Testis (tissue), 2 donors: ENCODE data around the gene SLC35G1.

Source experiments
- POLR2A ChIP-seq: fragments of 450-650 bp; IDR thresholded peaks from one replicate; pipeline ENCODE4 v1.6.1; 2017; ENCODE audit warnings: antibody characterized with exemption, mild to moderate bottlenecking, moderate library complexity
- TF ChIP-seq, protein P1 (sequence below), 3 experiments: fragments of 450-650 bp in 2 of 3; fragments of 200-600 bp in 1 of 3; sonication (generic) in 1 of 3; IDR thresholded peaks; one replicate each; pipeline ENCODE4 v1.5.1; 2016 to 2019; ENCODE audit warnings: antibody characterized with exemption in 3 of 3, mild to moderate bottlenecking in 2 of 3, moderate library complexity in 1 of 3

GRCh38 chr10:93850031-93851015, 43.5 kb upstream of the SLC35G1 start:
- TF ChIP-seq, protein P1, sequence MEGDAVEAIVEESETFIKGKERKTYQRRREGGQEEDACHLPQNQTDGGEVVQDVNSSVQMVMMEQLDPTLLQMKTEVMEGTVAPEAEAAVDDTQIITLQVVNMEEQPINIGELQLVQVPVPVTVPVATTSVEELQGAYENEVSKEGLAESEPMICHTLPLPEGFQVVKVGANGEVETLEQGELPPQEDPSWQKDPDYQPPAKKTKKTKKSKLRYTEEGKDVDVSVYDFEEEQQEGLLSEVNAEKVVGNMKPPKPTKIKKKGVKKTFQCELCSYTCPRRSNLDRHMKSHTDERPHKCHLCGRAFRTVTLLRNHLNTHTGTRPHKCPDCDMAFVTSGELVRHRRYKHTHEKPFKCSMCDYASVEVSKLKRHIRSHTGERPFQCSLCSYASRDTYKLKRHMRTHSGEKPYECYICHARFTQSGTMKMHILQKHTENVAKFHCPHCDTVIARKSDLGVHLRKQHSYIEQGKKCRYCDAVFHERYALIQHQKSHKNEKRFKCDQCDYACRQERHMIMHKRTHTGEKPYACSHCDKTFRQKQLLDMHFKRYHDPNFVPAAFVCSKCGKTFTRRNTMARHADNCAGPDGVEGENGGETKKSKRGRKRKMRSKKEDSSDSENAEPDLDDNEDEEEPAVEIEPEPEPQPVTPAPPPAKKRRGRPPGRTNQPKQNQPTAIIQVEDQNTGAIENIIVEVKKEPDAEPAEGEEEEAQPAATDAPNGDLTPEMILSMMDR (IDR thresholded peaks at IDR 0.05): no peak
- TF ChIP-seq POLR2A: no peak
